Peyer's patch (tissue), 4 donors: ENCODE measurements around the gene SSRP1. TPM values are rescaled to one million over a fixed set of nuclear protein-coding genes. Genes with fewer than 3 reads are reported as not detected.
"Not testable (repeated sequence)": the region's sequence is repeated elsewhere in the genome, so short reads cannot be mapped to it uniquely, and the experiment has no call there.

Experiments
- DNase-seq, 3 donors: peaks; one replicate each; pipeline ENCODE4 v3.0.0-alpha.2; 2017 to 2019
- H3K27ac ChIP-seq, 4 donors: fragments of 200-600 bp; sonication (generic); one replicate each; pipeline ENCODE4 v1.5.1; 2016 to 2019
- H3K27me3 ChIP-seq, 2 donors: fragments of 200-600 bp; sonication (generic); one replicate each; pipeline ENCODE4 v1.5.1; 2019
- H3K36me3 ChIP-seq, 3 donors: fragments of 200-600 bp; sonication (generic); one replicate each; pipeline ENCODE4 v1.5.1; 2016 to 2019
- H3K4me1 ChIP-seq, 4 donors: fragments of 200-600 bp; sonication (generic); one replicate each; pipeline ENCODE4 v1.5.1; 2016 to 2019
- H3K4me3 ChIP-seq, 4 donors: fragments of 200-600 bp; sonication (generic); 1 replicate in 3 of 4; 2 replicates in 1 of 4; pipeline ENCODE4 v1.5.1; 2016 to 2019; ENCODE audit warnings: mild to moderate bottlenecking in 1 of 4
- H3K9me3 ChIP-seq, 4 donors: fragments of 200-600 bp; sonication (generic); one replicate each; pipeline ENCODE4 v1.5.1; 2016 to 2019; ENCODE audit warnings: mild to moderate bottlenecking in 1 of 4
- CTCF ChIP-seq, 6 experiments: fragments of 450-650 bp in 4 of 6; fragments of 200-600 bp in 2 of 6; sonication (generic) in 1 of 6; IDR thresholded peaks; one replicate each; pipeline ENCODE4 v1.5.1; 2017 to 2019; ENCODE audit warnings: antibody characterized with exemption in 6 of 6, mild to moderate bottlenecking in 3 of 6, moderate library complexity in 1 of 6
- POLR2A ChIP-seq, 2 donors: fragments of 450-650 bp; IDR thresholded peaks; one replicate each; pipeline ENCODE4 v1.5.1; 2017; ENCODE audit warnings: antibody characterized with exemption in 2 of 2, mild to moderate bottlenecking in 2 of 2, moderate library complexity in 2 of 2
- total RNA-seq, 4 donors: library from RNA; depleted of rRNA; stranded (reverse); fragments of >200 nt; gene quantifications; one replicate each; pipeline ENCODE4 v1.1.0, GENCODE V29; 2016

Gene SSRP1
- total RNA-seq, 4 donors from 2014 or later = 39.9 to 106 (median 50.6) TPM

- no peak for DNase-seq
- H3K27ac ChIP-seq = no peak overlapping the region
- no peak overlapping the region for H3K4me3 ChIP-seq
- TF ChIP-seq POLR2A (IDR thresholded peaks at IDR 0.05) = no peak
- no peak for TF ChIP-seq CTCF (IDR thresholded peaks at IDR 0.05)
- no peaks in the 10 kb centered on the region for H3K27me3 ChIP-seq
- peaks cover 0 to 56% (median 5%) of the 10 kb centered on the region in 3 donors for H3K36me3 ChIP-seq
- peaks cover 0 to 31% (median 0%) of the 10 kb centered on the region in 4 donors for H3K4me1 ChIP-seq
- H3K9me3 ChIP-seq = peaks cover 0 to 13% (median 6%) of the 10 kb centered on the region in 4 donors
Observed at GRCh38 chr11:57301711-57302423, 33.8 kb downstream of the SSRP1 start.

GRCh38 chr11:57300785-57301184 is 34.9 kb downstream of the SSRP1 start:
- TF ChIP-seq POLR2A (IDR thresholded peaks at IDR 0.05) (no peak), CTCF (IDR thresholded peaks at IDR 0.05) (no peak)
- Histone ChIP-seq H3K4me1 (peaks cover 0 to 20% (median 0%) of the 10 kb centered on the region in 4 donors), H3K27me3 (no peaks in the 10 kb centered on the region), H3K4me3 (no peak overlapping the region), H3K27ac (no peak overlapping the region), H3K36me3 (peaks cover 0 to 56% (median 5%) of the 10 kb centered on the region in 3 donors), H3K9me3 (peaks cover 0 to 13% (median 6%) of the 10 kb centered on the region in 4 donors)
- DNase-seq = no peak

- H3K36me3 ChIP-seq = peaks cover 0 to 56% (median 5%) of the 10 kb centered on the region in 3 donors
- DNase-seq = no peak
- TF ChIP-seq CTCF (IDR thresholded peaks at IDR 0.05) (no peak), POLR2A (IDR thresholded peaks at IDR 0.05) (no peak)
- peaks cover 0 to 7% (median 0%) of the 10 kb centered on the region in 4 donors for H3K4me1 ChIP-seq
- H3K27me3 ChIP-seq = no peaks in the 10 kb centered on the region
- H3K9me3 ChIP-seq = peaks cover 0 to 13% (median 6%) of the 10 kb centered on the region in 4 donors
- H3K27ac ChIP-seq = no peak overlapping the region
- no peak overlapping the region for H3K4me3 ChIP-seq
Observed at GRCh38 chr11:57299150-57299737, 36.4 kb downstream of the SSRP1 start.

- peaks cover 0 to 41% (median 5%) of the 10 kb centered on the region in 3 donors for H3K36me3 ChIP-seq
Observed at GRCh38 chr11:57297221-57297620, 38.5 kb downstream of the SSRP1 start.

GRCh38 chr11:57296205-57296604 is 39.5 kb downstream of the SSRP1 start:
- H3K27ac ChIP-seq, H3K4me3 ChIP-seq, H3K27me3 ChIP-seq, H3K4me1 ChIP-seq, DNase-seq: not testable (repeated sequence)
- H3K36me3 ChIP-seq = peaks cover 0 to 31% (median 5%) of the 10 kb centered on the region in 3 donors
- peaks cover 0 to 13% (median 6%) of the 10 kb centered on the region in 4 donors for H3K9me3 ChIP-seq

More at GRCh38 chr11:57297221-57297620, 38.5 kb downstream of the SSRP1 start:
- Histone ChIP-seq H3K9me3 (peaks cover 0 to 13% (median 6%) of the 10 kb centered on the region in 4 donors), H3K4me1 (no peaks in the 10 kb centered on the region), H3K27me3 (no peaks in the 10 kb centered on the region), H3K27ac (no peak overlapping the region), H3K4me3 (no peak overlapping the region)
- no peak for DNase-seq
- no peak for TF ChIP-seq POLR2A (IDR thresholded peaks at IDR 0.05)
- no peak for TF ChIP-seq CTCF (IDR thresholded peaks at IDR 0.05)
